8988T (cell line): Measurements from ENCODE around the gene BUD13.
A peak's percentile ranks its signal among the peaks of the same experiment; 100 is the strongest.

Experiments used
- DNase-seq: peaks from one replicate; pipeline ENCODE4 v3.0.0; 2011

The BUD13 gene

GRCh38 chr11:116715383-116715782, 57.4 kb downstream of the BUD13 start:
- no peak for DNase-seq

- no peak for DNase-seq
Measured at GRCh38 chr11:116714902-116715301, 57.9 kb downstream of the BUD13 start.

- no peak for DNase-seq
Measured at GRCh38 chr11:116712428-116712827, 60.4 kb downstream of the BUD13 start.

- no peak for DNase-seq
Measured at GRCh38 chr11:116710762-116711161, 62.0 kb downstream of the BUD13 start.

GRCh38 chr11:116710001-116710674, 62.6 kb downstream of the BUD13 start:
- DNase-seq: no peak

- DNase-seq: no peak
Measured at GRCh38 chr11:116707746-116708145, 65.0 kb downstream of the BUD13 start.

- DNase-seq: no peak
Measured at GRCh38 chr11:116707161-116707629, 65.6 kb downstream of the BUD13 start.

- peak; percentile 23 for DNase-seq
Measured at GRCh38 chr11:116703421-116703820, 69.4 kb downstream of the BUD13 start.

- DNase-seq: peak; percentile 0
Measured at GRCh38 chr11:116702772-116703385, 69.9 kb downstream of the BUD13 start.

GRCh38 chr11:116701876-116702275, 70.9 kb downstream of the BUD13 start:
- peak; percentile 3 for DNase-seq

GRCh38 chr11:116701297-116701801, 71.4 kb downstream of the BUD13 start:
- no peak for DNase-seq

GRCh38 chr11:116700586-116701220, 72.1 kb downstream of the BUD13 start:
- DNase-seq: peak; percentile 8
